Ammon's horn (tissue), 1 donor: Measurements from ENCODE around the gene ACSL5.
A peak's percentile ranks its signal among the peaks of the same experiment; 100 is the strongest.
"Not testable (repeated sequence)": the region's sequence is repeated elsewhere in the genome, so short reads cannot be mapped to it uniquely, and the experiment has no call there.

Experiments used
- DNase-seq: peaks from one replicate; pipeline ENCODE4 v3.0.0-alpha.2; 2016; ENCODE audit warnings: low spot score

Gene ACSL5

DNA sequence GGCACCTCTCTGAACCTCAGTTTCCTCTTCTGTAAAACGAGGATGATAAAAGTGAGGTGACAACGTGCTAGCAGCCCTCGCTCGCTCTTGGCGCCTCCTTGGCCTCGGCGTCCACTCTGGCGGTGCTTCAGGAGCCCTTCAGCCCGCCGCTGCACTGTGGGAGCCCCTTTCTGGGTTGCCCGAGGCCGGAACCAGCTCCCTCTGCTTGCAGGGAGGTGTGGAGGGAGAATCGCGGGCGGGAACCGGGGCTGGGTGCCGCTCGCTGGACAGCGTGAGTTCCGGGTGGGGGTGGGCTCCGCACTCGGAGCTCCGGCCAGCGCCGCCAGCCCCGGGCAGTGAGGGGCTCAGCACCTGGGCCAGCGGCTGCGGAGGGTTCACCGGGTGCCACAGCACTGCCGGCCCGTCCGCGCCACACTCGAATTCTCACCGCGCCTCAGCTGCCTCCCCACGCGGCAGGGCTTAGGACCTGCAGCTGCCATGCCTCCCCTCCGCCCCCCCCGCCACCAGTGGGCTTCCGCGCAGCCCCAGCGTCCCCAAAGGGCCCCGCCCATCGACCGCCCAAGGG, 24.3 kb upstream of the ACSL5 start:
- no peak for DNase-seq

DNA sequence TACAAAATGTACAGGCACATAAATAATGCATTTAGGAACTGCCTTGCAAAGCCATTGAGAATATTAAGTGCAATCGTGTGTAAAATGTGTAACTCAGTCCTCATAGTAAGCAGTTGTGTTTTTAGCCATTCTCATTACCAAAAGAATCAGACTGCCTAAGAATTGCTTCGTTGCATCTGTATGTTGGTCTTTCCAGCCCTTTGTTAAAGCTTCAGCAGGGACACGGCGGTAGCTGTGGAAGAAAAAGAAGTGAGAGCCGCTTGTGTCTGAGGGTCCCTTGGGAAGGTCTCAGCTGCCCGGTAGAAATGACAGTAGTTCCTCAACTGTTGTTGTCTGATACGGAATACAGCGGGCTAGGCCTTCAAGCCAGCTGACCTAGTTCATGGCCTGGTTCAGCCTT, 22.8 kb upstream of the ACSL5 start:
- no peak for DNase-seq

DNA sequence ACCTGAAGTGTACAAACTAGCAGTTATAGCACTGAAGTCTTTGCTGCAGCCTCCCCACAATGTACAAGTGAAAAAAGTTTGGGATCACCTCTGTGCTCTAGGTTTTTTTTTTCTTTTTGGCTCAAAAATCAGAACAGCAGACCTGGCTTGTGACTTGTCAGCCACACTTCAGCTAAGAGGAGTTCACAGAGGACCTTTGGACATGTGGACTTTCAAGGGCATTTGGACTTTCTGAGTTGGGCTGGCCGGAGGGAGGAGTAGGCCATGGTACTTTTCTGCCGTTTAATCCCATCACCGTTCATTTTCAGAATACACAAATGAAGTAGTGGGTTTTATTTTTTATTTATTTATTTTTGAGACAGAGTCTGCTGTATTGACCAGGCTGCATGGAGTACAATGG, 21.9 kb upstream of the ACSL5 start:
- DNase-seq = no peak

GRCh38 chr10:112353046-112353445, 20.9 kb upstream of the ACSL5 start:
- no peak for DNase-seq

GRCh38 chr10:112356686-112357085, 17.2 kb upstream of the ACSL5 start:
- DNase-seq = no peak

- no peak for DNase-seq
Measured at GRCh38 chr10:112359606-112360307, 14.2 kb upstream of the ACSL5 start.

DNA sequence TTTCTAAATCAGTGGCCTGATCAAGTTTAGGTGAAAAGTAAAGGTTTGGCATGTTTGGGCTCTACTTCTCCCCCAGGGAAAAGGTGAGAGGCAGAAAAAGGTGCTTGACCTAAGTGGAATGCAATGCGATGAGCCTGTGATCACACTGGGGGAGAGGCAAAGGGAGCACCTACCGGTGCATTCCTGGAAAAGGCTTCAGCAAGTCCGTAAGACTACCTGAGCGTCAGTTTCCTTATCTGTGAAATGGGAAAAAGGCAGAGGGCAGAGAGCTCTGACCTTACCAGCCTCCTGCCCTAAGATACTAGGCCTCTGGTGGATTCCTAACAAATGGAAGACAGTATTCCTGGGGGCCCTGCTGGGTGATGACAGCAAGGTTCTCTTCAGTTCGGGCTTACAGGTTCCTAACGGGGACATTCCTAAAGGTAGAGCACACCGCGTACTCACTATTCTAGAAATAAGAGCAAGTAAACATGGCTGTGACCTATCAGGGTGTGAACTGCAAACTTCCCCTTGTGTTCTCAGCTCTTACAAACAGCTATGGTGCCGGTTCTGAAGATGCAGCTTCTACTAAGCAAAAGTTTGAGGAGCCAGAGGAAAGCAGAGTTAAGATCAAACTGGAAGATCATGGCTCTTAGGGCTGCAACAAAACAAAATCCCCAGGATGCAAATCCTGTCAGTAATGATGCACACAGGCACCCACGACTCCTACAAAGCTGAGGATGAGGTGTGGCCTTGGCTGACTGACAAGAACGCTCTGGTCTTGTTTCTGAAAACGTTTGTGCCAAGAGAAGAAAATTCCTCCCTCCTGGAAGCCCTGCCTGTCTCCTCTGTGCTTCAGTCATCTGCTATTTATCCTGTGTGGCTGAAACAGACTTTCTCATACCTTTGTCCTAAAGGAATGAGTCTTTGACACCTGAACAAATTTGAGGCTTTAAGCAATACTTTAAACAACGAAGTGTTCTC, 13.3 kb upstream of the ACSL5 start:
- no peak for DNase-seq

GRCh38 chr10:112361951-112362751, 11.8 kb upstream of the ACSL5 start:
- DNase-seq = peak; percentile 21

DNA sequence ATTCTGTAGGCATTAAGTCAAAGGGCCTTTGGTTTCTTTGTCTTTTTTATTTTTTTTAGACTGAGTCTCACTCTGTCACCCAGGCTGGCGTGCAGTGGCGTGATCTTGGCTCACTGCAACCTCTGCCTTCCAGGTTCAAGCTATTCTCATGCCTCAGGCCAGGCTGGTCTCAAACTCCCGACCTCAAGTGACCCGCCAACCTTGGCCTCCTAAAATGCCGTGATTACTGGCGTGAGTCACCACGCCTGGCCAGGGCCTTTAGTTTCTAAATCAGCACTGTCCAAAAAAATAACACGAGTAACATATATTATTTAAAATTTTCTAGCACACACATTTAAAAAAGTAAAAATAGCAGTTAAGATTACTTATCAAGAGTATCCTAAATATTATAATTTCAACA, 11.1 kb upstream of the ACSL5 start:
- no peak for DNase-seq

- no peak for DNase-seq
Measured at GRCh38 chr10:112363696-112364688, 9.9 kb upstream of the ACSL5 start.

DNA sequence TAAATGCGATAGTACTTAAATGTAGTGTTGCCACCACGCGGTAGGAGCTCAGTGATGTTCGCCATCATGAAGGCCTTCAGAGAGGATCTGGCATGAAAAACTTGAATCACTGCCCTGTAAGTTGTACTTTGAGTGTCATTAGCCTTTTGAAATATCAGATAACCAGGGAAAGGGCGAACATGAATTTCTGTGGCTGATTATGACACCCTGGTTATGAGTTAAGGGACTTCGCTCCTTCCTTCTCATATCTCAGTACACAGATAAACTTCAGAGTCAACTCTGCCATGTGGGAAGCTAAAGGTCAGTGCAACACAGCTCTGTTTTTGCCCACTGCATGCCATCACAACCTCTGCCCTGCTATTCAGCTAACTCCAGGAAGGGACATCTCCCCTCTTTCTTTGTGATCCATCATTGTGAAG, 8.9 kb upstream of the ACSL5 start:
- no peak for DNase-seq

DNA sequence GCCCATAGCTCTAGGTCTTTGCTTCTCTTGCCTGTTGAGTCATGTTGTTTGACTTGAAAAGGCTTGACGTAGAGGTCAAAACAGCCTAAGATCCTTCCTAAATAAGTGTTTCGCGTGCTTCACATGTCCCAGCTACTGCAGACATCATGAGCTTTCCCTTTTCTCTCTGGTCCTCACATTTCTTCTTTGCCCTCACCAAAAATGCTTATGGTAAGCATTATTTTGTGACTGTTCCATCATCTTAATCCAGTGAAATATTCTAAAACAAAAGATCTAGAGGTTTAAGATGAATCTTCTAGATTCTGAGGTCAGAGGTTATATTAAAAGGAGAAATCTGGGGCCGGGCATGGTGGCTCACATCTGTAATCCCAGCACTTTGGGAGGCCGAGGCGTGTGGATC, 8.5 kb upstream of the ACSL5 start:
- DNase-seq = no peak

DNA sequence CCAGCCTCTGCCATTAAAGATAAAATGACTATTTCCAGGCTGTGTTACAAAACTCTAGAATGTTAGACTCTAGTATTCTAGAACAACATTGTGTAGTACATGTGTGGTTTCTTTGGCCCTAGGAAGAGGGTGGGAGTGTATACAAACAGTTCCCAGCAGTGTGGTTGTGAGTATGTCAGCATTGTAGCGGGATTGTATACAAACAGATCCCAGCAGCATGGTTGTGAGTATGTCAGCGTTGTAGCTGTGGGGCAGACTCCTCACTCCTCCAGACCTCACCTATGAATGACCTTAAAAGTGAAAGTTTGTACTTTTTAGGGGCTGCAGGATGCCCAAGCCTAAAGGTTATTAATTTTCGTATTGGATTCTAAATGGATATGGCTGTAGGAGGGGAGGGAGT, 6.9 kb upstream of the ACSL5 start:
- no peak for DNase-seq

DNA sequence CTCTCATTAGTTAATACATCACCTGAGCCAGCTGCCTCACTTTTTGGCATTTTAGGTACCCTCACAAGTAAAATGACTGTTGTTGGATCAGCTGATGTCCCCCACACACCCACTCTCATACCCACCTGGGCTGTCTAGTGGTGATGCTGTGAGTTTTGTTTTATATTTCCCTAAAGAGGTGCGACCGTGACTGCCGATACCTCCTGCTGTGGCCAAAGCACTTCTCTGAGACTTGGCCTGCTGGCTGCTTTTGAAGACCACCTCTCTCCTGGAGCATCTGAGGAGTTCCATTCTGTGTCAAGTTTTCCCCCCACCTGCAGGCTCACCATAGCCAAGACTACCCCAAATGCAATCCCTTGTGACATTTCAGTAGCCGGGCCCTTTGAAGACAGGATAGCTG, 6.4 kb upstream of the ACSL5 start:
- no peak for DNase-seq

DNA sequence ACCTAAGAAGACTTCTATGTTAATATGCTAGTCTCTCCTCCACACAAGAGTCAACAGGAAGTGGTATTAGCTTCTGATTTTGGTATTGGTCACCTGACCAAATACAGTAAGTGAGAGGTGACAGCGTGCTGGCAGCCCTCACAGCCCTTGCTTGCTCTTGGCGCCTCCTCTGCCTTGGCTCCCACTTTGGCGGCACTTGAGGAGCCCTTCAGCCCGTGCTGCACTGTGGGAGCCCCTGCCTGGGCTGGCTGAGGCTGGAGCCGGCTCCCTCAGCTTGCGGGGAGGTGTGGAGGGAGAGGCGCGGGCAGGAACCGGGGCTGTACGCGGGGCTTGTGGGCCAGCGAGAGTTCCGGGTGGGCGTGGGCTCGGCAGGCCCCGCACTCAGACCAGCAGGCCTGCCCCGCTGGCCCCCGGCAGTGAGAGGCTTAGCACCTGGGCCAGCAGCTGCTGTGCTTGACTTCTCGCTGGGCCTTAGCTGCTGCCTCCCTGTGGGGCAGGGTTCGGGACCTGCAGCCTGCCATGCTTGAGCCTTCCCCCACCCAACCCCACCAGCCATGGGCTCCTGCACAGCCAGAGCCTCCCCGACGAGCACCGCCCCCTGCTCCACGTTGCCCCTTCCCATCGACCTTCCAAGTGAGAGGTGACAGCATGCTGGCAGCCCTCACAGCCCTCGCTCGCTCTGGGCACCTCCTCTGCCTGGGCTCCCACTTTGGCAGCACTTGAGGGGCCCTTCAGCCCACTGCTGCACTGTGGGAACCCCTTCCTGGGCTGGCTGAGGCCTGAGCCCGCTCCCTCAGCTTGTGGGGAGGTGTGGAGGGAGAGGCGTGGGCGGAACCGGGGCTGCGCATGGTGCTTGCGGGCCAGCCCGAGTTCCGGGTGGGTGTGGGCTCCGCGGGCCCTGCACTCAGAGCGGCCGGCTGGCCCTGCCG, 4.2 kb upstream of the ACSL5 start:
- no peak for DNase-seq

- no peak for DNase-seq
Measured at GRCh38 chr10:112370424-112370819, 3.5 kb upstream of the ACSL5 start.

DNA sequence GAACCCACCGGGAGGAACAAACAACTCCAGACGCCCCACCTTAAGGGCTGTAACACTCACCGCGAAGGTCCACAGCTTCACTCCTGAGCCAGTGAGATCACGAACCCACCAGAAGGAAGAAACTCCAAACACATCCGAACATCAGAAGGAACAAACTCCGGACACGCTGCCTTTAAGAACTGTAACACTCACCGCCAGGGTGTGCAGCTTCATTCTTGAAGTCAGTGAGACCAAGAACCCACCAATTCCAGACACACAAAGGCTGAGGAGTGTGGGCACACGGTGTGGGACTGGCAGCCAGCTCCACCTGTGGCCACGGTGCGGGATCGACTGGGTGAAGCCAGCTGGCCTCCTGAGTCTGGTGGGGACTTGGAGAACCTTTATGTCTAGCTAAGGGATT, 2.6 kb upstream of the ACSL5 start:
- DNase-seq = not testable (repeated sequence)

DNA sequence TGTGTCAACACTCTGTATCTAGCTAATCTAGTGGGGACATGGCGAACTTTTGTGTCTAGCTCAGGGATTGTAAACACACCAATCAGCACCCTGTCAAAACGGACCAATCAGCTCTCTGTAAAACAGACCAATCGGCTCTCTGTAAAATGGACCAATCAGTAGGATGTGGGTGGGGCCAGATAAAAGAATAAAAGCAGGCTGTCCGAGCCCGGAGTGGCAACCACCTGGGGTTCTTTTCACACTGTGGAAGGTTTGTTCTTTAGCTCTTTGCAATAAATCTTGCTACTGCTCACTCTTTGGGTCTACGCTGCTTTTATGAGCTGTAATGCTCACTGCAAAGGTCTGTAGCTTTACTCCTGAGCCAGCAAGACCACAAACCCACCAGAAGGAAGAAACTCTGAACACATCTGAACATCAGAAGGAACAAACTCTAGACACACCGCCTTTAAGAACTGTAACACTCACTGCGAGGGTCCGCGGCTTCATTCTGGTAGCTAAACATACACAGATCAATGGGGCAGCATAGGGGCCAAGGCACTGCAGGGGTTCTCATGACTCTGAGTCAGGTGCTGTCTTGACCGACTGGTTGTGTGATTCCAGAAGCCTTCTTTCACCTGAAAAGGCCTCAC, 1.6 kb upstream of the ACSL5 start:
- not testable (repeated sequence) for DNase-seq
